WERI-Rb-1 (cell line): ENCODE results near the gene LIMK1.

ENCODE experiments used
- DNase-seq: peaks from one replicate; pipeline ENCODE4 v3.0.0-alpha.2; 2020
- H3K27ac ChIP-seq: fragments of 250-450 bp; sonication (Bioruptor Pico); 2 replicates; pipeline ENCODE4 v1.5.1; 2020; ENCODE audit warnings: mild to moderate bottlenecking, moderate library complexity
- H3K27me3 ChIP-seq: fragments of 250-450 bp; sonication (Bioruptor Pico); 2 replicates; pipeline ENCODE4 v1.5.1; 2021; ENCODE audit warnings: mild to moderate bottlenecking, low read depth, moderate library complexity; ENCODE audit not compliant: insufficient read depth, severe bottlenecking
- H3K36me3 ChIP-seq: fragments of 250-450 bp; sonication (Bioruptor Pico); 2 replicates; pipeline ENCODE4 v1.5.1; 2020; ENCODE audit warnings: mild to moderate bottlenecking, moderate library complexity
- H3K4me3 ChIP-seq: 2 replicates; pipeline ENCODE4 v1.5.1; 2011; ENCODE audit warnings: low read depth, mild to moderate bottlenecking, control low read depth, low read length
- H3K9me3 ChIP-seq: fragments of 250-450 bp; sonication (Bioruptor Pico); 2 replicates; pipeline ENCODE4 v1.5.1; 2021; ENCODE audit warnings: mild to moderate bottlenecking, moderate library complexity; ENCODE audit not compliant: severe bottlenecking
- TF ChIP-seq, protein P1 (sequence below): IDR thresholded peaks from 2 replicates; pipeline ENCODE4 v1.5.1; 2011; ENCODE audit warnings: low read depth, mild to moderate bottlenecking, control low read depth, inconsistent platforms, low read length

The LIMK1 gene

DNA sequence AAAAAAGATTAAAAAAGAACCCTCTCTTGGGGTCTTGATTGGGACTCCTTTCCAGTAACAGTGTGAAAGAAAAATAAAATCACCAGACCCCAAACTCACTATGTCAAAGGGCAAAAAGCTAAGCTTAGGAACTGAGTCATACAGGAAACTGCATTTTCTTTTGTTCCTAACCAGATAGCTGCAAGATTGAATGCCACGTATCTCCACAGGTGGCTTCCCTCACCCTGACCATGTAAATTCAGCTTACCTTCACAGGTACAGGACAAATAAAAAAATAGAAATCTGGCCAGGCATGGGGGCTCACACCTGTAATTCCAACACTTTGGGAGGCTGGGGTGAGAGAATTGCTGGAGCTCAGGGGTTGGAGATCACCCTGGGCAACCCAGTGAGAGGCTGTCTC is 58.1 kb downstream of the LIMK1 start:
- H3K9me3 ChIP-seq, result peaks cover 3% of the 10 kb centered on the region
- H3K27me3 ChIP-seq, result no peaks in the 10 kb centered on the region
- no peaks in the 10 kb centered on the region for H3K36me3 ChIP-seq
- DNase-seq, result no peak
- TF ChIP-seq, protein P1, sequence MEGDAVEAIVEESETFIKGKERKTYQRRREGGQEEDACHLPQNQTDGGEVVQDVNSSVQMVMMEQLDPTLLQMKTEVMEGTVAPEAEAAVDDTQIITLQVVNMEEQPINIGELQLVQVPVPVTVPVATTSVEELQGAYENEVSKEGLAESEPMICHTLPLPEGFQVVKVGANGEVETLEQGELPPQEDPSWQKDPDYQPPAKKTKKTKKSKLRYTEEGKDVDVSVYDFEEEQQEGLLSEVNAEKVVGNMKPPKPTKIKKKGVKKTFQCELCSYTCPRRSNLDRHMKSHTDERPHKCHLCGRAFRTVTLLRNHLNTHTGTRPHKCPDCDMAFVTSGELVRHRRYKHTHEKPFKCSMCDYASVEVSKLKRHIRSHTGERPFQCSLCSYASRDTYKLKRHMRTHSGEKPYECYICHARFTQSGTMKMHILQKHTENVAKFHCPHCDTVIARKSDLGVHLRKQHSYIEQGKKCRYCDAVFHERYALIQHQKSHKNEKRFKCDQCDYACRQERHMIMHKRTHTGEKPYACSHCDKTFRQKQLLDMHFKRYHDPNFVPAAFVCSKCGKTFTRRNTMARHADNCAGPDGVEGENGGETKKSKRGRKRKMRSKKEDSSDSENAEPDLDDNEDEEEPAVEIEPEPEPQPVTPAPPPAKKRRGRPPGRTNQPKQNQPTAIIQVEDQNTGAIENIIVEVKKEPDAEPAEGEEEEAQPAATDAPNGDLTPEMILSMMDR, result no peak
- no peak overlapping the region for H3K4me3 ChIP-seq
- H3K27ac ChIP-seq, result no peak overlapping the region

DNA sequence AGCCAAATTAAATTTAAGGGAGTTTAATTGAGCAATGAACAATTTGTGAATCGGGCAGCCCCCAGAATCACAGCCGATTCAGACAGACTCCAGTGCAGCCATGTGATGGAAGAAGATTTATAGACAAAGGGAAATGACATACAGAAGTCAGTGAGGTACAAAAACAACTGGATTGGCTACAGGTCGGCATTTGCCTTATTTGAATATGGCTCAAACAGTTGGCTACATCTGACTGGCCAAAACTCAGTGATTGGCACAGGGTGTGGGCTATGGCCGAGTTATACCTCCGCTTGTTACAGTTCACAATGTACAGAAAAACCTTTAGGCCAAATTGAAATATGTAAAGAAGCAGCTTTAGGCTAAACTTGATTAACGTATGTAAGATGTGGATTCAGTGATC is 59.8 kb downstream of the LIMK1 start:
- Histone ChIP-seq H3K27me3 (no peaks in the 10 kb centered on the region), H3K36me3 (no peaks in the 10 kb centered on the region), H3K27ac (no peak overlapping the region), H3K9me3 (peaks cover 3% of the 10 kb centered on the region), H3K4me3 (no peak overlapping the region)
- TF ChIP-seq, protein P1, result no peak
- no peak for DNase-seq

DNA sequence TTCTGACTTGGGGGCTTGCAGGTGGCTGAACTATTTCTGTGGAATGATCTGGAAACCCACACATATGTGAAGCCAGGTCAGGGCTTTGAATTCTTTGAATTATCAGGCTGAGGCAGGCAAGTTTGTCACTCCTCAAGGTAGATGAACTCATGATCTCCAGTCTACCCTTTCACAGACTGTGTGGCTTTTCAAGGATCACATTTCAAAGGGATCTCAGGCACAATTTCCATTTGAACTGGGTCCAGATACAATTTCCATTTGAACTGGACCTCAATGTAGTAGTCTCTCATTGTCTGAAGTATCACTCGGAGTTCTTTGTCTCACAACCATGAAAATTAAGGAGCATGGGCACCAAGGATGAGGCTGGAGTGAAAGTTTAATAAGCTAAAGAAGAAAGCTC is 64.9 kb downstream of the LIMK1 start:
- Histone ChIP-seq H3K9me3 (peaks cover 3% of the 10 kb centered on the region), H3K4me3 (no peak overlapping the region), H3K36me3 (no peaks in the 10 kb centered on the region), H3K27me3 (no peaks in the 10 kb centered on the region), H3K27ac (no peak overlapping the region)
- DNase-seq, result no peak
- TF ChIP-seq, protein P1, result no peak

DNA sequence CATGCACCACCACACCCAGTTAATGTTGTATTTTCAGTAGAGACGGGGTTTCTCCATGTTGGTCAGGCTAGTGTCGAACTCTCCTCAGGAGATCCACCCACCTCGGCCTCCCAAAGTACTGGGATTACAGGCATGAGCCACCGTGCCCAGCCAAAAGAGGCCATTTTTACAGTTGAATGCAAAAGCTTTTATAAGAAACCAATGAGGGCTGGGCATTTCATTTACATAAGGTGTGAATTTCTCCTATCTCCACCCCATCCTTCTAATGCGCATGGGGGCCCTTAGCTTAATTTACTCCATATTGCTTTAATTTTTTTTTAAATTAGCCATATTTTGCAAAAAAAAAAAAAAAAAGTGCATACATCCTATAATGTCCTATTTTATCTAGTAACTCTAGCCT is 65.5 kb downstream of the LIMK1 start:
- Histone ChIP-seq H3K9me3 (peaks cover 3% of the 10 kb centered on the region), H3K27me3 (no peaks in the 10 kb centered on the region), H3K27ac (no peak overlapping the region), H3K4me3 (no peak overlapping the region), H3K36me3 (no peaks in the 10 kb centered on the region)
- no peak for DNase-seq
- TF ChIP-seq, protein P1, result no peak

DNA sequence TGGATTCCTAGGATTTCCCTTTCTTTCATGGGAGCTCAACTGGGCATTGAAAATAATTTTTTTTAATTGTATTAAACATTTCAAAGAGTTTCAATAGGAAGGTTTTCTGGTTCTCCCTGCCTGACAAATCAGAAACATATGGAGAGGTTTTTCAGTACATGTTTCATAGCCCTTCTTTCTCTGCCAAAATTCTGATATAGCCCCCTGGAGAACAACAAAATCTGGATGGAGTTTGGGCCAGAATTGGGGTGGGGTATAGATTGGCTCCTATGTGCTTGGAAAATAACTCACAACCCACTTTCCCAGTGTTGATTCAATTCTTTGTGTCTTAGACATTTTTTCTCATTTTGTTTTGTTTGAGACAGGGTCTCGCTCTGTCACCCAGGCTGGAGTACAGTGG is 66.0 kb downstream of the LIMK1 start:
- no peak for DNase-seq
- no peaks in the 10 kb centered on the region for H3K27me3 ChIP-seq
- no peaks in the 10 kb centered on the region for H3K36me3 ChIP-seq
- peaks cover 3% of the 10 kb centered on the region for H3K9me3 ChIP-seq
- H3K4me3 ChIP-seq, result no peak overlapping the region
- TF ChIP-seq, protein P1, result no peak
- H3K27ac ChIP-seq, result no peak overlapping the region

DNA sequence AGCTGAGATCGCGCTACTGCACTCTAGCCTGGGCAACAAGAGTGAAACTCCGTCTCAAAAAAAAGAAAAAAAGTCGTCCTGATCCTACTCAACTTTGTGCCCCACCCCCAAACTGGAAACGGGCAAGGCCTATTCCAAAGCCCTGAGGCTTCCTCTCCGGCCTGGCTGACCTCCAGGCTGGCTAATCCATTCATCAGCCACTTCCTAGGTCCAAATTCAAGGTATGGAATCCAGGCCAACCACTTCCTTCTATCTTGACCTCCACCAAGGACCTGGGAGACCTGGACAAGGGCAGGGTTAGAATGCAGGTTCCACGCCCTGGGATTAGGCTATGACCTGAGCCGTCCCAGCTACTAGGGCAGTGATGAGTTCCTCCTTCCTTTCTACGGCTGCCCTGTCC is 70.1 kb downstream of the LIMK1 start:
- no peaks in the 10 kb centered on the region for H3K36me3 ChIP-seq
- no peak overlapping the region for H3K27ac ChIP-seq
- H3K4me3 ChIP-seq, result no peak overlapping the region
- H3K9me3 ChIP-seq, result no peaks in the 10 kb centered on the region
- DNase-seq, result no peak
- no peaks in the 10 kb centered on the region for H3K27me3 ChIP-seq
- TF ChIP-seq, protein P1, result no peak
